Measurements from ENCODE around the gene UBE2Z.

UBE2Z gene

DNA sequence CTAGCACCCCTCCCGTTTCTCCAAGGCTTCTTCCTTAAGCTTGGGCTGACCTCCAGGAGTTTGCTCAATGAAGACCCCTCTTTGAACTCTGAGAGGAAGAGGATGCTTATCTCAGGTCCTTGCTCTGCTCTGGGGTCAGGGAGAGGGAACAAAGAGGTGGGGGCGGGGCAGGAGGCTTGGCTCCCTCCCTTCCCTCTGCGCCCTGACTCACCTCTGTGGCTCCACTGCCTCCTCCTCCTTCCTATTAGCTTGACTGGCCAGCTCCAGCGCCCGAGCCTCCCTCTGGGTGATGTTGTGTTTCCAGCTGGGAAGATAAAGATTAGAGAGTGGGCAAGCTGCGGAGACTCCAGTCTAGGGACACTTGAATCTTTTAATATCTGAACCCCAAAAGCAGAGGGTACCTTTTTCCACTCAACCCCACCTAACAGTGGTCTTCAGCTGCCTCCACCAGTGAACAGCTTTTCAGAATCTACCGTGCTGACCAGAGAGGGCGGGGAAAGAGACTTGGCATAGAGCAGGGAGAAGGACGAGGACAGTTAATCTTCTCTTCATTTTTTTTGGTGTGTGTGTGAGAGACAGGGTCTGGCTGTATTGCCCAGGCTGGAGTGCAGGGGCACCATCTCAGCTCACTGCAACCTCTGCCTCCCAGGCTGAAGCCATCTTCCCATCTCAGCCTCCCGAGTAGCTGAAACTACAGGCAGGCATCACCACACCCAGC, 53.5 kb downstream of the UBE2Z start:
- Histone ChIP-seq H3K27ac (ENCODE audit: low read depth, low read length) (peak overlapping the region; percentile 53), H3K4me1 (ENCODE audit: control insufficient read depth, insufficient read depth, low read length) (peaks cover 17% of the 10 kb centered on the region), H3K4me3 (ENCODE audit: low read depth, low read length) (no peak overlapping the region), H3K9ac (ENCODE audit: low read depth, low read length) (no peak overlapping the region), H3K9me3 (ENCODE audit: control insufficient read depth, insufficient read depth, low read length) (no peaks in the 10 kb centered on the region), H3K27me3 (ENCODE audit: control insufficient read depth, insufficient read depth, low read length) (no peaks in the 10 kb centered on the region), H3K36me3 (ENCODE audit: control insufficient read depth, insufficient read depth, low read length) (no peaks in the 10 kb centered on the region)

DNA sequence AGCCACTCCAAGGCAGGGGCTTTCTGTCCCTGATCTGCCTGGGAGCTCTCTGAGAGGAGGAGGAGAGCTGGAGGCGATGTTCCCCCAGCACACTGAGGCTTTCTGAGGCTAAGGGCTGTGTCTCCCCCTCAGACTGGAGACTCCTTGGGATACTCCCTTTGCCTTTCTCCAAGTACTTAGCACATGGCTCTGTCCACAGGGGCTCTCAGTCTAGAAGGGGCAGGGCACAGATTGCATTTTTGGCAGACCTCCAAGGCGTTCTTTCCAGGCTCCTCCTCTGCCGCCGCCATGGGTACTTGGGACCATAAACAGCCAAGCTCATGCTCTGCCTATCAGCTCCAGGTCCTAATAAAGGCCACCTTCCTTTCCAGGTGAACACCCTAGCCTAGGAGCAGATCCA, 62.0 kb downstream of the UBE2Z start:
- Histone ChIP-seq H3K9me3 (ENCODE audit: control insufficient read depth, insufficient read depth, low read length) (no peaks in the 10 kb centered on the region), H3K4me1 (ENCODE audit: control insufficient read depth, insufficient read depth, low read length) (peaks cover 21% of the 10 kb centered on the region), H3K9ac (ENCODE audit: low read depth, low read length) (no peak overlapping the region), H3K27me3 (ENCODE audit: control insufficient read depth, insufficient read depth, low read length) (no peaks in the 10 kb centered on the region), H3K36me3 (ENCODE audit: control insufficient read depth, insufficient read depth, low read length) (no peaks in the 10 kb centered on the region), H3K4me3 (ENCODE audit: low read depth, low read length) (no peak overlapping the region), H3K27ac (ENCODE audit: low read depth, low read length) (no peak overlapping the region)

GRCh38 chr17:48970865-48971687, 62.9 kb downstream of the UBE2Z start:
- Histone ChIP-seq H3K4me3 (ENCODE audit: low read depth, low read length) (no peak overlapping the region), H3K9me3 (ENCODE audit: control insufficient read depth, insufficient read depth, low read length) (no peaks in the 10 kb centered on the region), H3K36me3 (ENCODE audit: control insufficient read depth, insufficient read depth, low read length) (no peaks in the 10 kb centered on the region), H3K27ac (ENCODE audit: low read depth, low read length) (peak overlapping the region; percentile 96), H3K27me3 (ENCODE audit: control insufficient read depth, insufficient read depth, low read length) (no peaks in the 10 kb centered on the region), H3K9ac (ENCODE audit: low read depth, low read length) (no peak overlapping the region), H3K4me1 (ENCODE audit: control insufficient read depth, insufficient read depth, low read length) (peaks cover 21% of the 10 kb centered on the region)

- Histone ChIP-seq H3K9ac (ENCODE audit: low read depth, low read length) (no peak overlapping the region), H3K27me3 (ENCODE audit: control insufficient read depth, insufficient read depth, low read length) (no peaks in the 10 kb centered on the region), H3K36me3 (ENCODE audit: control insufficient read depth, insufficient read depth, low read length) (no peaks in the 10 kb centered on the region), H3K4me3 (ENCODE audit: low read depth, low read length) (no peak overlapping the region), H3K4me1 (ENCODE audit: control insufficient read depth, insufficient read depth, low read length) (peaks cover 21% of the 10 kb centered on the region), H3K9me3 (ENCODE audit: control insufficient read depth, insufficient read depth, low read length) (no peaks in the 10 kb centered on the region), H3K27ac (ENCODE audit: low read depth, low read length) (peak overlapping the region; percentile 96)
Observed at GRCh38 chr17:48972749-48973097, 64.5 kb downstream of the UBE2Z start.

- H3K36me3 ChIP-seq (ENCODE audit: control insufficient read depth, insufficient read depth, low read length): no peaks in the 10 kb centered on the region
- no peaks in the 10 kb centered on the region for H3K27me3 ChIP-seq (ENCODE audit: control insufficient read depth, insufficient read depth, low read length)
- H3K4me3 ChIP-seq (ENCODE audit: low read depth, low read length): no peak overlapping the region
- H3K27ac ChIP-seq (ENCODE audit: low read depth, low read length): no peak overlapping the region
- H3K4me1 ChIP-seq (ENCODE audit: control insufficient read depth, insufficient read depth, low read length): peaks cover 21% of the 10 kb centered on the region
- no peak overlapping the region for H3K9ac ChIP-seq (ENCODE audit: low read depth, low read length)
- H3K9me3 ChIP-seq (ENCODE audit: control insufficient read depth, insufficient read depth, low read length): no peaks in the 10 kb centered on the region
Observed at GRCh38 chr17:48973806-48974205, 65.6 kb downstream of the UBE2Z start.
